Stimulated activated CD8-positive, alpha-beta memory T cell treated with anti-CD3 and anti-CD28 coated beads, Interleukin-7, amount 100 ng/mL, for 48 hours (primary cell): Measurements from ENCODE around the gene ANAPC16.
A peak's percentile ranks its signal among the peaks of the same experiment; 100 is the strongest.
"Not testable (repeated sequence)": the region's sequence is repeated elsewhere in the genome, so short reads cannot be mapped to it uniquely, and the experiment has no call there.

Experiments used
- DNase-seq, 2 donors: peaks; one replicate each; pipeline ENCODE4 v3.0.0-alpha.2; 2020; ENCODE audit warnings: low read depth in 1 of 2; ENCODE audit errors: extremely low read depth in 1 of 2

Gene ANAPC16

GRCh38 chr10:72242675-72243074, 26.9 kb downstream of the ANAPC16 start:
- DNase-seq = no peak

DNA sequence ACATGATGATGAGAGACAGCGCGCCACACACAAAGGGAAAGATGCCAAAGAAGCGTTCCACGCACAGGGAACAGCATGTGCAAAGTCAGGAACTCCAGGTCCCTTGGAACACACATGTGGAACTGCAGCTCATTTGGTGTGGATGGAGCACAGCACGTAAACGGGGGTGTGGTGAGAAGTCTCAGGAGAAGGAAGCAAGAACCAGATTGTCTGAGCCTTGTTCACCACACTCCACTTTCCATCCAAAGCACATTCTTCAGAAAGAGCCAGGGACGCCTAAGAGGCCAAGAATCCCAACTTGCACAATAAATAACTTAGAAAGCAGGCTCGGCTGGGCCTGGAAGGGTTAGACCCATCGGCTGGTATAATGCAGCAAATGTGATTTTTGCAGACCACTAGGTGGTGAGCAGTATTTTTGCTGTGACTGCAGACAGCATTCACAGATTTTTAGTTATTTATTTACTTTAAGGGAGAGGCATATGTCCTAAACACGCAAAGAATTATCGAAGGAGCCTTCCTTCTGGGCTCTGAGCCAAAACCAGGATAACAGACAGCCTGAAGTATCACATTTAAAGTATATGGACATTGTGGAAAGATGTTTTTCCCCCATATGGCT, 28.1 kb downstream of the ANAPC16 start:
- DNase-seq = no peak

DNA sequence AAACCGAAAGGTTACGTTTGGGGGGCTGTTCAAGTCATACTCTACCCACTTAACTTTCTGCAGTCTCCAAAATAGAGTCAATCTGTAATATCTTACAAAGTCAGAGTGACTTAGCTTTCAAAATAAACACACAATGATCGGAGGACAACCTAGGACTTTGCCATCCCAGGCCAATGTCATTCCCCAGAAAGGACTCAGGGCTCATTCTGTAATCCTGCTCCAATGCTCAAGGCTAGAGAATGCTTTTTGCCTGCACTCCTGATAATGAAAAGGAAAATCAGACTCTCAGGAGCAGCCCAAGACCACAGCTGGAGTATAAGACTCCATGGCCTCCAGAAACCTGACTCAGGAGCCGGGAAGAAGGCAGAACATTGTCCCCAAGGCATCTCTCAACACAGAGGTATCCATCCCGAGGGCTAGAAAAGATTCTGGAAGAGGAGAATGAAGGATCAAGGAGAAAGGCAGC, 28.8 kb downstream of the ANAPC16 start:
- DNase-seq = no peak

- DNase-seq = no peak
These were observed 30.2 kb downstream of the ANAPC16 start for GRCh38 chr10:72245949-72246525.

GRCh38 chr10:72248468-72249151, 32.8 kb downstream of the ANAPC16 start:
- peak; percentile 41 to 68 for DNase-seq

GRCh38 chr10:72249176-72249862, 33.5 kb downstream of the ANAPC16 start:
- DNase-seq = not testable (repeated sequence)

DNA sequence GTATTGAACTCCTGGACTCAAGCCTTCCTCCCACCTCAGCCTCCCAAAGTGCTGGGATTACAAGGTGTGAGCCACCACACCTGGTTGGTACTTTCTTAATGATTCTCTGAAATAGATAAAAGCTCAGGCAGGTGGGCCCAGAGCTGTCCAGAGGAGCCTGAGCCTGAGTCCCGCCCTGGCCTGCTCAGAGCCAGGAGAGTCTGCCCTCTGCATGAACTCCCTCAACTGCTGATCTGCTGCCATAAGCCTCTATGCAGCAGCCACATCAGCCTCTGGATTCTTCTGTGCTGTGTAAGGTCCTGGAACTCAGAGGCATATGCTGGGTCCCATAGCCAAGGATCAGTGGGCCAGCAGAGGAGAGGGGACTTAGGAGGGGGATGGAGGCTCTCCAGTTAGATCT, 34.9 kb downstream of the ANAPC16 start:
- no peak for DNase-seq

- DNase-seq = no peak
These were observed 35.8 kb downstream of the ANAPC16 start for GRCh38 chr10:72251635-72252034.

GRCh38 chr10:72252972-72253371, 37.2 kb downstream of the ANAPC16 start:
- no peak for DNase-seq

- DNase-seq = no peak
These were observed 37.8 kb downstream of the ANAPC16 start for GRCh38 chr10:72253578-72253977.

DNA sequence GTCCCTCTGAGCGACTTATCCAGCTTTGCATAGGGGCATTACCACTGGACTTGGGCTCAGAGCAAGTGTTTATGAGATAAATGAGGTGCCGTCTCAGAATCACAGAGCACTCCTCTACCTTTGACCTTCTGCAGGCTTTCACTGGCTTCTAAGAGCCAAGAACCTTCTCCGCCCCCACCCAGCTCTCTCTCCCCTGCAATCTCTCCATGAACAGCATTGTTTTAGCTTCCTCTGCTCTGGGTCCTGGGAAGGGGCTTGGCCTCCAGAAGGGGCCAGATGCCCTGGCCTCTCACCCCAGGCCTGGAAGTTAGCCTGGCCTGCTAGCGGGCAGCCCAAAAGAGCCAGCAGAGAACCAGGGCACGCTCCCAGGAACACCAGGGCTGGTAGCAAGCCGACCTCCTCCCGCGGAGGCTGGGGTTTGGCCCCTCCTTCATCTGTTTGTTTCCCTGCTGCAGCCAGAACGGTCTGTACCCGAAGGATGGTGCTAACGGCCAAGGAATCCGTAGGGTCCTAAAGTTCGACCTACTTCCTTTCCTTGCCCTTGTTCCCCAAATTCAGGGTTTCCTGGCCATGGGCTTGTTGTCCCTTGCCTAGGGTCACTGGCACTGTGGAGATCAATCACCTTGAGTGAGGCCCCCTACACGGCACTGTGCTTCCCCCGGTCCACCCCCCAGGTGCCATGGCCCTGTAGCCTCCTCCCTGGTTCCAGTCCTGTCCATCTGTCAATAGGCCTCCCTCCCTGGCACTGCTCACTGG, 39.2 kb downstream of the ANAPC16 start:
- no peak for DNase-seq

DNA sequence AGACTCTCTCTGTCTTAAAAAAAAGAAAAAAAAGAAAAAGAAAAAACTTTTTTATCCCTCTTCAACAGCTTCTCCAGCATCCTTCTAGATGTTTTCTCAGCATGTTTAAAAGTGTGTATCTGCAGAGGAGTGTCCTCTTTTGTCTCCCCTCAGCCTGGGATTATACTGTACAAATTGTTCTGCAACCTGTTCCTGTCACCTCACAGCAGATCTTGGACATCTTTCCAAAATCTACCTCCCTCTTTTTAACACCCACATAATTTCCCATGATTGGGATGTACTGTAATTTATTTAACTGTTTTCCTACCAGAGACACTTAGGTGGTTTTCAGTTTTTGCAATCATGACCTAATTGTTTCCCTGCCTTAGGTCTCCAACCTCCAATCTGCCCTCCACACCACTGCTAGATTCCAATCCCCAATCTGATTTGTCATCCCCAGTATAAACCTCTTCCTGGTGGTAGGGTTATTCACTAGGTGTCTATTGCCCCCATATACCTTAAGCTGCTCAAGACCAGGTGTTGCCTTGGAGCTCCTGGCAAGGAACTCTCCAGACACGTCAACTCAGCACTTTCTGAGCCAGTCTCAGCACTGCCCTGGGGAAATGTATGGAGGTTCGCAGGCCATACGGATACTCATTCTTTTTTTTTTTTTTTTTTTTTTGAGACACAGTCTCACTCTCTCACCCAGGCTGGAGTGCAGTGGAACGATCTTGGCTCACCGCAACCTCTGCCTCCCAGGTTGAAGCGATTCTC, 40.3 kb downstream of the ANAPC16 start:
- no peak for DNase-seq

GRCh38 chr10:72257051-72257892, 41.5 kb downstream of the ANAPC16 start:
- no peak for DNase-seq

- no peak for DNase-seq
These were observed 42.8 kb downstream of the ANAPC16 start for GRCh38 chr10:72258617-72259016.

- no peak for DNase-seq
These were observed 43.9 kb downstream of the ANAPC16 start for GRCh38 chr10:72259491-72260238.

GRCh38 chr10:72260239-72260975, 44.6 kb downstream of the ANAPC16 start:
- peak; percentile 86 to 89 for DNase-seq

DNA sequence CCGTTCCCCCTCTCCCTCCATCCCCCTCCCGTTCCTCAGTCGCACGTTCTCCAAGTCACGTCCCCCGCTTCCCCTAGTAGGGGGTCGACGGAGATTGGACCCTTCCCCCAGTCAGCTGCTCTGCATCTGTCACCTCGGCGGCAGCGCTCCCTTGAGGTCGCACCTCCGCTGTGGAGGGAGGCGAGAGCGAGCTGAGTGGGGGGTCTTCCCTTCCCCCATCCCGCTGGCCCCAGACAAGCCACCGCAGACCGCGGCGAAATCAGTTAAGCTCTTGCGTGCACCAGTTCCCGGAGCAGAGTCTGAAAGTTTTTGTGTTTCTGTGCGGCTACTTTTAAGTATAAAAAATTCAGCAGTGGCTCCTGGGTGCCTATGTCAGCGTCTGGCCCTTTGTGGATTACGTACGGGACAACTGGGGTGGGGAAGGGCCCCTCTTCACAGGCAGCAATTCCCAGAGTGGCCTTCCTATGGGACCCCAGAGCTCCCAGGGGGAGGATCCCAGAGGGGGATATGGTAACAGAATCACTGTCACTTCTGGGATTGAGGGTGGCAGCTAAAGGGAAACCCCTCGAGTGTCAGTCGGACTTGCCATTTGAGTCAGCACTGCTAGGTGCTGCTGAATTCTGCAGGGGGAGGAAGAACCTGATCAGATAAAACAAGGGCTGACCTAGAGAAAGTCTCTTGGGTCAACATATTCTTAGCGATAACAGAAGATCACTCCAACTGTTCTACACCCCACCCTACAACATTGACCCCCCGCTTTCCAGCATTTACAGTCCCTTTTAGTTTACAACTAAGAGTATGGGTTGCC, 45.4 kb downstream of the ANAPC16 start:
- DNase-seq = peak in 1 of 2 donors; percentile 73
